ENCODE data around the gene KDM4E. TPM values are rescaled to one million over a fixed set of nuclear protein-coding genes. Genes with fewer than 3 reads are reported as not detected.
A peak's percentile ranks its signal among the peaks of the same experiment; 100 is the strongest.
"Not testable (repeated sequence)": the region's sequence is repeated elsewhere in the genome, so short reads cannot be mapped to it uniquely, and the experiment has no call there.

KDM4E gene
- polyA plus RNA-seq, 2 donors: not detected

GRCh38 chr11:95014184-95014821 lies 10.8 kb upstream of the KDM4E start:
- H3K4me3 ChIP-seq (ENCODE audit: low read depth in 1 of 2, low read length in 2 of 2): no peak overlapping the region
- H3K4me1 ChIP-seq (ENCODE audit: control insufficient read depth in 2 of 2, insufficient read depth in 2 of 2, low read length in 1 of 2): no peaks in the 10 kb centered on the region
- no peaks in the 10 kb centered on the region for H3K27me3 ChIP-seq (ENCODE audit: control insufficient read depth in 1 of 2, insufficient read depth in 2 of 2, low read length in 2 of 2)
- no peak overlapping the region for H3K27ac ChIP-seq (ENCODE audit: low read depth in 2 of 2, low read length in 1 of 2)
- no peaks in the 10 kb centered on the region for H3K36me3 ChIP-seq (ENCODE audit: control insufficient read depth in 2 of 2, insufficient read depth in 2 of 2, low read length in 1 of 2)
- H3K9me3 ChIP-seq (ENCODE audit: control insufficient read depth in 2 of 2, insufficient read depth in 1 of 2, low read depth in 1 of 2, low read length in 1 of 2): no peaks in the 10 kb centered on the region
- WGBS, 2 donors: 89 to 90% methylated on average over 12 of the region's 12 CpGs

- Histone ChIP-seq H3K27ac (ENCODE audit: low read depth in 2 of 2, low read length in 1 of 2) (no peak overlapping the region), H3K36me3 (ENCODE audit: control insufficient read depth in 2 of 2, insufficient read depth in 2 of 2, low read length in 1 of 2) (no peaks in the 10 kb centered on the region), H3K27me3 (ENCODE audit: control insufficient read depth in 1 of 2, insufficient read depth in 2 of 2, low read length in 2 of 2) (no peaks in the 10 kb centered on the region), H3K4me3 (ENCODE audit: low read depth in 1 of 2, low read length in 2 of 2) (no peak overlapping the region), H3K9me3 (ENCODE audit: control insufficient read depth in 2 of 2, insufficient read depth in 1 of 2, low read depth in 1 of 2, low read length in 1 of 2) (no peaks in the 10 kb centered on the region), H3K4me1 (ENCODE audit: control insufficient read depth in 2 of 2, insufficient read depth in 2 of 2, low read length in 1 of 2) (no peaks in the 10 kb centered on the region)
- 57 to 67% methylated on average over 2 of the region's 2 CpGs for WGBS, 2 donors
These were observed 8.9 kb upstream of the KDM4E start for GRCh38 chr11:95016139-95016538.

GRCh38 chr11:95021468-95021867 lies 3.6 kb upstream of the KDM4E start:
- not testable (repeated sequence) for H3K27me3 ChIP-seq (ENCODE audit: control insufficient read depth in 1 of 2, insufficient read depth in 2 of 2, low read length in 2 of 2); H3K27ac ChIP-seq (ENCODE audit: low read depth in 2 of 2, low read length in 1 of 2); H3K36me3 ChIP-seq (ENCODE audit: control insufficient read depth in 2 of 2, insufficient read depth in 2 of 2, low read length in 1 of 2); H3K9me3 ChIP-seq (ENCODE audit: control insufficient read depth in 2 of 2, insufficient read depth in 1 of 2, low read depth in 1 of 2, low read length in 1 of 2); H3K4me3 ChIP-seq (ENCODE audit: low read depth in 1 of 2, low read length in 2 of 2); H3K4me1 ChIP-seq (ENCODE audit: control insufficient read depth in 2 of 2, insufficient read depth in 2 of 2, low read length in 1 of 2)
- WGBS, 2 donors: 85 to 89% methylated on average over 5 of the region's 5 CpGs

- 79 to 93% methylated on average over 7 to 8 of the region's 9 CpGs for WGBS, 2 donors
- H3K27me3 ChIP-seq (ENCODE audit: control insufficient read depth in 1 of 2, insufficient read depth in 2 of 2, low read length in 2 of 2): not testable (repeated sequence)
These were observed 536 bp downstream of the KDM4E start for GRCh38 chr11:95025594-95025993.

GRCh38 chr11:95028357-95028756 lies 3.3 kb downstream of the KDM4E start:
- H3K4me1 ChIP-seq (ENCODE audit: control insufficient read depth in 2 of 2, insufficient read depth in 2 of 2, low read length in 1 of 2): peaks cover 0 to 3% of the 10 kb centered on the region in 2 donors
- WGBS, 2 donors: 89 to 97% methylated on average over 3 of the region's 3 CpGs
- H3K27ac ChIP-seq (ENCODE audit: low read depth in 2 of 2, low read length in 1 of 2): no peak overlapping the region
- no peaks in the 10 kb centered on the region for H3K27me3 ChIP-seq (ENCODE audit: control insufficient read depth in 1 of 2, insufficient read depth in 2 of 2, low read length in 2 of 2)
- H3K36me3 ChIP-seq (ENCODE audit: control insufficient read depth in 2 of 2, insufficient read depth in 2 of 2, low read length in 1 of 2): no peaks in the 10 kb centered on the region
- H3K4me3 ChIP-seq (ENCODE audit: low read depth in 1 of 2, low read length in 2 of 2): no peak overlapping the region
- peaks cover 0 to 3% of the 10 kb centered on the region in 2 donors for H3K9me3 ChIP-seq (ENCODE audit: control insufficient read depth in 2 of 2, insufficient read depth in 1 of 2, low read depth in 1 of 2, low read length in 1 of 2)

More at GRCh38 chr11:95025594-95025993, 536 bp downstream of the KDM4E start:
- not testable (repeated sequence) for H3K36me3 ChIP-seq (ENCODE audit: control insufficient read depth in 2 of 2, insufficient read depth in 2 of 2, low read length in 1 of 2); H3K27ac ChIP-seq (ENCODE audit: low read depth in 2 of 2, low read length in 1 of 2); H3K4me3 ChIP-seq (ENCODE audit: low read depth in 1 of 2, low read length in 2 of 2); H3K4me1 ChIP-seq (ENCODE audit: control insufficient read depth in 2 of 2, insufficient read depth in 2 of 2, low read length in 1 of 2); H3K9me3 ChIP-seq (ENCODE audit: control insufficient read depth in 2 of 2, insufficient read depth in 1 of 2, low read depth in 1 of 2, low read length in 1 of 2)

- WGBS, 2 donors: 90 to 93% methylated on average over 1 of the region's 1 CpG
- no peaks in the 10 kb centered on the region for H3K27me3 ChIP-seq (ENCODE audit: control insufficient read depth in 1 of 2, insufficient read depth in 2 of 2, low read length in 2 of 2)
These were observed 8.0 kb downstream of the KDM4E start for GRCh38 chr11:95033051-95033450.

GRCh38 chr11:95035316-95035715 lies 10.3 kb downstream of the KDM4E start:
- no peaks in the 10 kb centered on the region for H3K27me3 ChIP-seq (ENCODE audit: control insufficient read depth in 1 of 2, insufficient read depth in 2 of 2, low read length in 2 of 2)
- H3K36me3 ChIP-seq (ENCODE audit: control insufficient read depth in 2 of 2, insufficient read depth in 2 of 2, low read length in 1 of 2): no peaks in the 10 kb centered on the region
- peaks cover 0 to 5% of the 10 kb centered on the region in 2 donors for H3K9me3 ChIP-seq (ENCODE audit: control insufficient read depth in 2 of 2, insufficient read depth in 1 of 2, low read depth in 1 of 2, low read length in 1 of 2)
- H3K4me1 ChIP-seq (ENCODE audit: control insufficient read depth in 2 of 2, insufficient read depth in 2 of 2, low read length in 1 of 2): peaks cover 0 to 3% of the 10 kb centered on the region in 2 donors
- H3K27ac ChIP-seq (ENCODE audit: low read depth in 2 of 2, low read length in 1 of 2): no peak overlapping the region
- WGBS, 2 donors: 51 to 71% methylated on average over 2 of the region's 2 CpGs
- H3K4me3 ChIP-seq (ENCODE audit: low read depth in 1 of 2, low read length in 2 of 2): no peak overlapping the region

More at GRCh38 chr11:95033051-95033450, 8.0 kb downstream of the KDM4E start:
- no peaks in the 10 kb centered on the region for H3K36me3 ChIP-seq (ENCODE audit: control insufficient read depth in 2 of 2, insufficient read depth in 2 of 2, low read length in 1 of 2)
- no peak overlapping the region for H3K4me3 ChIP-seq (ENCODE audit: low read depth in 1 of 2, low read length in 2 of 2)
- H3K27ac ChIP-seq (ENCODE audit: low read depth in 2 of 2, low read length in 1 of 2): no peak overlapping the region
- H3K9me3 ChIP-seq (ENCODE audit: control insufficient read depth in 2 of 2, insufficient read depth in 1 of 2, low read depth in 1 of 2, low read length in 1 of 2): peaks cover 0 to 5% of the 10 kb centered on the region in 2 donors
- H3K4me1 ChIP-seq (ENCODE audit: control insufficient read depth in 2 of 2, insufficient read depth in 2 of 2, low read length in 1 of 2): peaks cover 0 to 3% of the 10 kb centered on the region in 2 donors

GRCh38 chr11:95037356-95038035 lies 12.4 kb downstream of the KDM4E start:
- H3K27me3 ChIP-seq (ENCODE audit: control insufficient read depth in 1 of 2, insufficient read depth in 2 of 2, low read length in 2 of 2); H3K27ac ChIP-seq (ENCODE audit: low read depth in 2 of 2, low read length in 1 of 2); H3K36me3 ChIP-seq (ENCODE audit: control insufficient read depth in 2 of 2, insufficient read depth in 2 of 2, low read length in 1 of 2); H3K4me1 ChIP-seq (ENCODE audit: control insufficient read depth in 2 of 2, insufficient read depth in 2 of 2, low read length in 1 of 2); H3K9me3 ChIP-seq (ENCODE audit: control insufficient read depth in 2 of 2, insufficient read depth in 1 of 2, low read depth in 1 of 2, low read length in 1 of 2): not testable (repeated sequence)
- peak overlapping the region; percentile 24 to 37 for H3K4me3 ChIP-seq (ENCODE audit: low read depth in 1 of 2, low read length in 2 of 2)
- WGBS, 2 donors: 22 to 30% methylated on average over 60 to 71 of the region's 71 CpGs

- Histone ChIP-seq H3K4me3 (ENCODE audit: low read depth in 1 of 2, low read length in 2 of 2) (no peak overlapping the region), H3K27ac (ENCODE audit: low read depth in 2 of 2, low read length in 1 of 2) (no peak overlapping the region), H3K36me3 (ENCODE audit: control insufficient read depth in 2 of 2, insufficient read depth in 2 of 2, low read length in 1 of 2) (no peaks in the 10 kb centered on the region), H3K4me1 (ENCODE audit: control insufficient read depth in 2 of 2, insufficient read depth in 2 of 2, low read length in 1 of 2) (no peaks in the 10 kb centered on the region), H3K9me3 (ENCODE audit: control insufficient read depth in 2 of 2, insufficient read depth in 1 of 2, low read depth in 1 of 2, low read length in 1 of 2) (no peaks in the 10 kb centered on the region), H3K27me3 (ENCODE audit: control insufficient read depth in 1 of 2, insufficient read depth in 2 of 2, low read length in 2 of 2) (peaks cover 0 to 4% of the 10 kb centered on the region in 2 donors)
- 94 to 97% methylated on average over 1 of the region's 1 CpG for WGBS, 2 donors
These were observed 17.2 kb downstream of the KDM4E start for GRCh38 chr11:95042239-95042638.

- Histone ChIP-seq H3K9me3 (ENCODE audit: control insufficient read depth in 2 of 2, insufficient read depth in 1 of 2, low read depth in 1 of 2, low read length in 1 of 2) (no peaks in the 10 kb centered on the region), H3K4me1 (ENCODE audit: control insufficient read depth in 2 of 2, insufficient read depth in 2 of 2, low read length in 1 of 2) (no peaks in the 10 kb centered on the region), H3K27me3 (ENCODE audit: control insufficient read depth in 1 of 2, insufficient read depth in 2 of 2, low read length in 2 of 2) (peaks cover 0 to 4% of the 10 kb centered on the region in 2 donors), H3K36me3 (ENCODE audit: control insufficient read depth in 2 of 2, insufficient read depth in 2 of 2, low read length in 1 of 2) (no peaks in the 10 kb centered on the region), H3K4me3 (ENCODE audit: low read depth in 1 of 2, low read length in 2 of 2) (no peak overlapping the region), H3K27ac (ENCODE audit: low read depth in 2 of 2, low read length in 1 of 2) (no peak overlapping the region)
- WGBS, 2 donors: 78 to 85% methylated on average over 3 of the region's 3 CpGs
These were observed 17.8 kb downstream of the KDM4E start for GRCh38 chr11:95042906-95043305.
